Progenitor cell of endocrine pancreas (in vitro differentiated cells): ENCODE results near the gene ROGDI. TPM values are rescaled to one million over a fixed set of nuclear protein-coding genes. Genes with fewer than 3 reads are reported as not detected.
A peak's percentile ranks its signal among the peaks of the same experiment; 100 is the strongest.

ENCODE experiments used
- DNase-seq: peaks from one replicate; pipeline ENCODE4 v3.0.0; 2021; ENCODE audit warnings: low spot score; ENCODE audit not compliant: unreplicated experiment
- H3K27ac Mint-ChIP-seq: 2 replicates; pipeline ENCODE4 v1.8.0; 2021; ENCODE audit warnings: mild to moderate bottlenecking, moderate library complexity, mixed read lengths
- H3K27me3 Mint-ChIP-seq: 2 replicates; pipeline ENCODE4 v1.8.0; 2021; ENCODE audit warnings: mixed read lengths
- H3K36me3 Mint-ChIP-seq: 2 replicates; pipeline ENCODE4 v1.8.0; 2022; ENCODE audit warnings: mixed read lengths; ENCODE audit not compliant: insufficient read depth
- H3K4me1 Mint-ChIP-seq: 2 replicates; pipeline ENCODE4 v1.8.0; 2021; ENCODE audit warnings: low read depth, mixed read lengths
- H3K4me3 Mint-ChIP-seq: 2 replicates; pipeline ENCODE4 v1.8.0; 2021; ENCODE audit warnings: low read depth, mild to moderate bottlenecking, moderate library complexity, mixed read lengths
- H3K9me3 Mint-ChIP-seq: 2 replicates; pipeline ENCODE4 v1.8.0; 2021; ENCODE audit warnings: low read depth, mixed read lengths
- total RNA-seq: library from RNA; stranded (reverse); gene quantifications from 2 replicates; pipeline ENCODE4 v1.2.1, GENCODE V29; 2021
- TF ChIP-seq, protein P1 (sequence below): fragments of 200-600 bp; sonication (generic); IDR thresholded peaks from one replicate; pipeline ENCODE4 v1.5.0; 2021; ENCODE audit warnings: antibody characterized with exemption, mild to moderate bottlenecking; ENCODE audit not compliant: unreplicated experiment

Gene ROGDI
- total RNA-seq, 1 donor from 2014 or later = 44.1 TPM

DNA sequence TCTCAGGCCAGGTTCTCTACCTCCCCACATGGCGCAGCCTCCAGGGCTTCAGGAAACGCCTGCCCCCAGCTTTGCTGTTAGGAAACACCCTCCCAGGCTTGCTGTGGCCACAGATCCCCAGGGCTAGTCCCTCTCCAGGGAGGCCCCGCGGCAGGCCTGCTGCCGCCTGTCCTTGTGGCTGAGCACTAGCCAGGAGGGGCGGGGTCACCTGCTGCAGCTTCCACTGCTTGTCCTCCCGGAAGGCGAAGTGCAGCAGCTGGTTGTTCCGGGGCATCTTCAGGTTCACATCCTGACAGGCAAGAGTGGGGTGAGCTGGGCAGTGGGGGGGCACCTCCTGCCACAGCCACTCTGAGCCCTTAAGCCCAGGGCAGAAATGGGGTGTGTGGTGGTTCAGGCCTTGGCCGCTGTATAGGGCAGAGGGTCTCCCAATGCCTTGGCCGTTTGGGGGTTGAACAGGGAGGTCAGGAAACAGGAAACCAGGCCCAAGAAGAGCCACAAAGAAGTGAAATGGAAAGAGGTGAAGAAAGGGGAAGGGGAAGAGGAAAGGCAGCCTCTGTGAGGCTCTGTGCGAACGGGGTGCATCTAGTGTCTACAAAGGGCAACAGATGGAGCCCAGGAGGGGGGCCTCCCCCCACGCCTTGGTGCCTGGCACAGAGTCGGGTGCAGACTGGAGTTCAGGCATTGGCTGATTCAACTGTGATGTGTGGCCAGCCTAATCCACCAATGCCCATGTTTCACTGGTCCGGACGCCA is 2.0 kb downstream of the ROGDI start:
- peak overlapping the region; percentile 81 for H3K4me3 Mint-ChIP-seq
- TF ChIP-seq, protein P1, sequence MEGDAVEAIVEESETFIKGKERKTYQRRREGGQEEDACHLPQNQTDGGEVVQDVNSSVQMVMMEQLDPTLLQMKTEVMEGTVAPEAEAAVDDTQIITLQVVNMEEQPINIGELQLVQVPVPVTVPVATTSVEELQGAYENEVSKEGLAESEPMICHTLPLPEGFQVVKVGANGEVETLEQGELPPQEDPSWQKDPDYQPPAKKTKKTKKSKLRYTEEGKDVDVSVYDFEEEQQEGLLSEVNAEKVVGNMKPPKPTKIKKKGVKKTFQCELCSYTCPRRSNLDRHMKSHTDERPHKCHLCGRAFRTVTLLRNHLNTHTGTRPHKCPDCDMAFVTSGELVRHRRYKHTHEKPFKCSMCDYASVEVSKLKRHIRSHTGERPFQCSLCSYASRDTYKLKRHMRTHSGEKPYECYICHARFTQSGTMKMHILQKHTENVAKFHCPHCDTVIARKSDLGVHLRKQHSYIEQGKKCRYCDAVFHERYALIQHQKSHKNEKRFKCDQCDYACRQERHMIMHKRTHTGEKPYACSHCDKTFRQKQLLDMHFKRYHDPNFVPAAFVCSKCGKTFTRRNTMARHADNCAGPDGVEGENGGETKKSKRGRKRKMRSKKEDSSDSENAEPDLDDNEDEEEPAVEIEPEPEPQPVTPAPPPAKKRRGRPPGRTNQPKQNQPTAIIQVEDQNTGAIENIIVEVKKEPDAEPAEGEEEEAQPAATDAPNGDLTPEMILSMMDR = no peak
- peak overlapping the region; percentile 29 for H3K27ac Mint-ChIP-seq
- no peak for DNase-seq
- H3K36me3 Mint-ChIP-seq = peaks cover 4% of the 10 kb centered on the region
- H3K27me3 Mint-ChIP-seq = no peaks in the 10 kb centered on the region
- H3K4me1 Mint-ChIP-seq = peaks cover 6% of the 10 kb centered on the region
- no peaks in the 10 kb centered on the region for H3K9me3 Mint-ChIP-seq

GRCh38 chr16:4799171-4799855 is 3.1 kb downstream of the ROGDI start:
- Mint-ChIP-seq H3K9me3 (no peaks in the 10 kb centered on the region), H3K4me3 (no peak overlapping the region), H3K4me1 (peaks cover 6% of the 10 kb centered on the region), H3K36me3 (peaks cover 2% of the 10 kb centered on the region), H3K27ac (peak overlapping the region; percentile 76), H3K27me3 (no peaks in the 10 kb centered on the region)
- DNase-seq = no peak
- TF ChIP-seq, protein P1 = no peak

- no peak overlapping the region for H3K4me3 Mint-ChIP-seq
- no peaks in the 10 kb centered on the region for H3K9me3 Mint-ChIP-seq
- DNase-seq = no peak
- peaks cover 2% of the 10 kb centered on the region for H3K36me3 Mint-ChIP-seq
- H3K4me1 Mint-ChIP-seq = peaks cover 4% of the 10 kb centered on the region
- H3K27ac Mint-ChIP-seq = no peak overlapping the region
- TF ChIP-seq, protein P1 = no peak
- H3K27me3 Mint-ChIP-seq = no peaks in the 10 kb centered on the region
Measured at GRCh38 chr16:4798456-4798855, 4.0 kb downstream of the ROGDI start.

DNA sequence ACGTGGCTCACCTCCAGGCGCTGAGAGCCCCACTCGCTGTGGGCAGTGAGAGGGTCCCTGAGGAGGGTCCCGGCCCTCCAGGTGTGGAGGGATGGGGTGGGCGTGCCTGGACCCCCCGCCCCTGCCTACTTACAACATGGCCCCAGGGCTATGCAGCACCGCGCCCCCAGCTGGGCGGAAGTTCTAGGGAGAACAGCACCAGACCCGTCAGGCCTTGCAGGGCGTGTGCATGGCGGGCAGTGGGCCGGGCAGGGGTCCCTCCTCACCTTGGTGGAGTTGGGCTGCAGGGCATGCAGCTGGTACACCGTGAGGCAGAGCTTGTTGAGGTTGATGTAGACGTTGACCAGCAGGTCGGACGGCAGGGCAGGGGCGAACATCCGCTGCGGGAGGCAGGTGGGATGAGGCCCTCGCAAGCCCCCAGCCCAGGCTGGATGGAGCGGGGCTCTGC is 4.6 kb downstream of the ROGDI start:
- Mint-ChIP-seq H3K4me3 (no peak overlapping the region), H3K4me1 (peaks cover 4% of the 10 kb centered on the region), H3K27me3 (no peaks in the 10 kb centered on the region), H3K27ac (no peak overlapping the region), H3K36me3 (peaks cover 2% of the 10 kb centered on the region), H3K9me3 (no peaks in the 10 kb centered on the region)
- no peak for DNase-seq
- TF ChIP-seq, protein P1 = no peak

GRCh38 chr16:4796982-4797804 is 5.2 kb downstream of the ROGDI start:
- H3K36me3 Mint-ChIP-seq = peaks cover 2% of the 10 kb centered on the region
- no peak overlapping the region for H3K27ac Mint-ChIP-seq
- DNase-seq = no peak
- peaks cover 4% of the 10 kb centered on the region for H3K4me1 Mint-ChIP-seq
- H3K9me3 Mint-ChIP-seq = no peaks in the 10 kb centered on the region
- TF ChIP-seq, protein P1 = no peak
- H3K4me3 Mint-ChIP-seq = no peak overlapping the region
- no peaks in the 10 kb centered on the region for H3K27me3 Mint-ChIP-seq
